RCC 7860 (cell line): Measurements from ENCODE around the gene DLL3.

Source experiments
- DNase-seq: peaks from one replicate; pipeline ENCODE4 v3.0.0-alpha.2; 2015; ENCODE audit warnings: low spot score
- FAIRE-seq: peaks from 2 replicates; lab custom pipeline; 2012; peaks lifted over from hg19 to GRCh38; lab: Jason Lieb, UNC

Gene DLL3

DNA sequence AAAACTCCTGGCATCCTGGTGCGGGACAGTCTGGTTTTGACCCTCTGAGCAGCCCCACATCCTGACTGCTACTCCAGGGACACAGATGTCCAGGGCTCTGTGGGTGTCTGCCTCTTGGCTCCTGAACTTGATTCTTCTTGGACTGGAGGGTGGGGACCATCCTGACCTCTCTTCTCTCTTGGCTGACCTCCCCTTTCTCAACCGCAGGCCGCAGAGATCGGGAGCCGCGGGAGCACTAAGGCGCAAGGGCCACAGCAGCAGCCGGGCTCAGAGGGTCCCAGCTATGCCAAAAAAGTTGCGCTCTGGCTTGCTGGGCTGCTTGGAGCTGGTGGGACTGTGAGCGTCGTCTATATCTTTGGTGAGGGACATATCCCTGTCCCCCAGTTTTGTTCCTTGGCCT, 17.1 kb upstream of the DLL3 start:
- DNase-seq (no peak), FAIRE-seq (no peak)

DNA sequence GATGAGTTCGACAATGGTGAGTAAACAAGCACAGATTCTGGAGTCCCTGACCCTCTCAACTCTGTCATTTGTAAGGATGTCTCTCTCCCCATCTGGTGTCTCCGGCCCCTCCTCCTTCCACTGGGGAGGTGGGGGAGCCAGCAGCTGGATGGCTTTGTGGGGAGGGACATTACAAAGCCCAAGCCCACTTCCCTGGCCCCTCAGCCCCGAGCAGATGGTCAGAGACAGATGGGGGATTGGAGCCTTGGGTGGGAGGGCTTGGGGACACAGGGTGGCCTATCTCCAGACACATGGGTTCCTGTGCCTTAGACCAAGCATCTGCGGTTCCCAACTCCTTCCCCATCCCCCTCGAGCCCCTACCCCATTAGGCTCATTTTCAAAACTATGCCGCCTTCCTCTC, 15.6 kb upstream of the DLL3 start:
- DNase-seq, result no peak
- FAIRE-seq, result no peak

DNA sequence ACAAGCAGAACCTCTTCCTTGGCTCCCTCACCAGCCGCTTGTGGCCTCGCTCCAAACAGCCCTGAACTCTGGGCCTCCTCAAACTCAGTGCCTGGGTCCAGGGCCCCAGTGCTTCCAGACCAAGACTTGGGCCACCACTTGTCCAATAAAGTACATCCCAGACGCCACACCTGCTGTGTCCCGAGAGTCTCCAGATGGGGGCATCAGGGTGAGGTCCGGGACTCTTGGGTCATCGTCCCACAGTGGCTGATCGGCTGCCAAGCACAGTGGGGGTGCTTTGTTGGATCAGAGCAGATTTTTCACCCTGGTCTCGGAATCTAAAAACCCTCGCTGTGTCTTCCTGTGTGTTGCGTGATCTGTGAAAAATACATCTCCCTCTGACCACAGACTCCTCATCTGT, 9.0 kb upstream of the DLL3 start:
- FAIRE-seq, result no peak

DNA sequence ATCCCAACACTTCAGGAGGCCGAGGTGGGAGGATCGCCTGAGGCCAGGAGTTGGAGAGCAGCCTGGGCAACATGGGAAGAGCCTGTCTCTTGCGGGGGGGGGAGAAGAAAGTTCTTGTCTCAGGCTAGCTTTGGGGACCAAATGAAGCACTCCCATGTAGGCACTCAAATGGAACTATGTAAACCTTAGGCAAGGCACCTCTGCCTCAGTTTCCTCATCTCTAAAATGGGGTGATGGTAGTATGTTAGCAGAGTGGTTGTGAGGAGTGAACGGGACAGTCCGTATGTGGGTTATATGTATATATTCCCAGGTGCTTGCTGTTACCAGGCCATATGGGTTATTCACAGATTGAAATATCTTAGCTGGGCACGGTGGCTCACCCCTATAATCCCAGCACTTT, 6.5 kb upstream of the DLL3 start:
- FAIRE-seq, result no peak
- DNase-seq, result no peak

More for the DNA sequence above, 9.0 kb upstream of the DLL3 start:
- no peak for DNase-seq

DNA sequence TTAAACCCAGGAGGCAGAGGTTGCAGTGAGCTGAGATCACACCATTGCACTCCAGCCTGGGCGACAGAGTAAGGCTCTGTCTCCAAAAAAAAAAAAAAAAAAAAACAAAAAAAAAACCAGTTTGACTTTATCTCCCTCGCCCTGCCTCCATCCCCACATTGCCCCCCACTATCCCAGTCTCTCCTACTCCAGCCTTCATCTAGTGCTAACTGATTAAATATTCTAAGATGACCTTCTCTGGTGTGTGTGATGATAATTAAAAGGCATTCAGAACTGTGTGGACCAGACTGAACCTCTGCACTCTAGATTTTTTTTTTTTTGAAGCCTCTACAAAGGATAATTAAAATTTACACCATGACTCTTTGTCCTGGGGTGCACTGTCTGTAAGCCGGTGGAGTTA, 6.0 kb upstream of the DLL3 start:
- DNase-seq (no peak), FAIRE-seq (no peak)

DNA sequence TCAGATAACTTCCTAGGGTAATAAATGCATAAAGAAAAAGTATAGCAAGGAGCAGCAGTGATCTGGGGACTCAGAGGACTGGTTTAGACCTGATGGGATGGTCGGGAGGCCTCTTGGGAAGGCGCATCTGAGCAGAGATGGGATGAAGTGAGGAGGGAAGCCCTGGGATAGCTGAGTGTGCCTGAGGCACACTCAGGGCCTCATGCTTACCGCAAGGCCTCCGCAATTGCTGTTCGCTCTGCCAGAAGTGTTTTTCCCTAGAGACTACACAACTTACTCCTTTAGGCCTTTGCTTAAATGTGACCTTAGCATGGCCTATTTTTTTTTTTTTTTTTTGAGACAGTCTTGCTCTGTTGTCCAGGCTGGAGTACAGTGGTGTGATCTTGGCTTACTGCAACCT, 4.1 kb upstream of the DLL3 start:
- FAIRE-seq (no peak), DNase-seq (no peak)

DNA sequence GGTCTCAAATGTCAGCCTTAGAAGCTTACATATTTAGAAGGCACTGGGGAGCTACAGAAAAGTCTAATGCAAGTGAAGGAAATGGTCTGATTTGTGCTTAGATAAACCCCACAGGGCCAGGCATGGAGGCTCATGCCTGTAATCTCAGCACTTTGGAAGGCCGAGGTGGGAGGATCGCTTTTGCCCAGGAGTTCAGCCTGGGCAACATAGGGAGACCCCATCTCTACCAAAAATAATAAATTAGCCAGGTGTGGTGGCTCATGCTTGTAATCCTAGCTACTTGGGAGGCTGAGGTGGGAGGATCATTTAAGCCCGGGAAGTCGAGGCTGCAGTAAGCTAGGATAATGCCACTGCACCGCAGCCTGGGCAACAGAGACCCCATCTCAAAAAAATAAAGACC, 2.7 kb upstream of the DLL3 start:
- no peak for FAIRE-seq
- no peak for DNase-seq

DNA sequence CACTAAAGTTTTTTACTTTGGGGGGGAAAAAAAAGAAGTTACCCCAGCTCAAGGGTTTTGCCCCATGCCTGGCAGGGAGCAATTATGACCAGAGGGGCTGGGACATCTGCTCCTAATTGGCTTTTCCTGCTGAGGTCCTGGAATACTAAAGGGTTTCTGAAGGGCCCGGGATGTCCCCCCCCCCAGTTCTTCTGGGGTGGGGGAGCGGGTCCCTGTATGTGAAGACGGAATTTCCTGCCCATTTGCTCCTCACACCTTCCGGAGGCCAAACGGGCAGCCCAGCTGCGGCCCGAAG, 1.1 kb upstream of the DLL3 start:
- no peak for DNase-seq
- no peak for FAIRE-seq

DNA sequence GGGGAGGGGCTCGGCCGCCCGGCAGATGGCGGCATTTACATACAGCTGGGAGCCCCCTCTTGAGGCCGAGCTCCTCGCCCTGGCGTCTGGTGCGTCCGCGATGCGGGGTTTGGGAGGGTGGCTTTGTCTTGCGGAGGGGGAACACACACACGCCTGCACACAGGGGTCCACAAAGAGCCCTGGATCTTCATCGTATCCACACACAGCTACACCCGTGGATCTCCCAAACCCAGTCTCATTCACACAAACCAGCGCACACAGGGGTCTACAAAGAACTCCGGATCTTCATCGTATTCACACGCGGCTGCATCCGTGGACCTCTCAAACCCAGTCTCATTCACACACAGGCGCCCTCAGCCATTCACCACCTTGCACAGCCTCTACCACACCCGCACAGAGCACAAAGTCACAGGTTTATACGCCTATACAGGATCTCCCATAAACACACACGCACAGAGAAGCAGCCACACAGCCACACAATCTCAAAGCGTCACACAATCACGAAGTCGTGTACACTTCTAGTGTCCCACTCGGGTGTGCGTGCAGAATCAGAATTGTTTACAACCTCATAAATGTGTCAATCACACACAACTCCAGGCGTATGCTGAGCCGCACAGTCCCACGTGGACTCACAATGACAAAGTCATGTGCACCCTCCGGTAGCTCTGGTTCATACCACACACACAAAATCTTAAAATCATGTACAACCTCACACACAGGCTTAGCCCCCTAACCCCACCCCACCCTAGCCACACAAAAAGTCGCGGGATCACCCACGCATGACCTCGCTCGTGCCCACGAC, 550 bp upstream of the DLL3 start:
- no peak for FAIRE-seq
- no peak for DNase-seq

DNA sequence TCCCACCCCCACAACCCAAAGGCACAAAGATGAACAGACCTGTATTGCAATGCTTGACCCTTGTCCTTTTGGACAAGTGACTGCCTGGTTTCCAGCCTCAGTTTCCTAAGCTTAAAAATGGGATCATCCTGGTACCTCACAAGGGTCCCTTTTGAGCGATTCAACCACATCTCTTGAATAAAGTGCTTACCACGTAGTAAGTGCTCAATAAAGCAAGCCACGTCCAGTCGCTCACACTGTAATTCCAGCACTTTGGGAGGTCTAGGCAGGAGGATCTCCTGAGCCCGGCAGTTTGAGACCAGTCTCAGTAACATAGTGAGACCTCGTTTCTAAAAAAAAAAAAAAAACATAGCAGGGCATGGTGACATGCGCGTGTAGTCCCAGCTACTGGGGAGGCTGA, 1.2 kb downstream of the DLL3 start:
- no peak for FAIRE-seq
- no peak for DNase-seq

DNA sequence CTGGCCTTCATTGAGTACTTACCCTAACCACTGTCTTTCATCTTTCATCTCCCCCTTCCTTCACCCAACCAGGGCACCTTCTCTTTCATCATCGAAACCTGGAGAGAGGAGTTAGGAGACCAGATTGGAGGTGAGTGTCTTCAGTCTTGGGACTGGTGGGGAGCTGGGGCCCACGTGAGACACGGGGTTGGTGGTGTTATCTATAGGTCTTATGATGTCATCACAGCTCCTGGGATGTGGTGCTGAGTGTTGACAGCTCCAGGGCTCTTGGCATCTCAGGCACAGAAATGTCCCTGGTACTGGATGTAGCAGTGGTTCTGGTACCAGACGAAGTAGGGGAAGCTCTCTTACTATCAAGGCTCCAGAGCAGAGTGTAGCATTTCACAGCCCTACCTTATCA, 1.8 kb downstream of the DLL3 start:
- no peak for DNase-seq
- no peak for FAIRE-seq

DNA sequence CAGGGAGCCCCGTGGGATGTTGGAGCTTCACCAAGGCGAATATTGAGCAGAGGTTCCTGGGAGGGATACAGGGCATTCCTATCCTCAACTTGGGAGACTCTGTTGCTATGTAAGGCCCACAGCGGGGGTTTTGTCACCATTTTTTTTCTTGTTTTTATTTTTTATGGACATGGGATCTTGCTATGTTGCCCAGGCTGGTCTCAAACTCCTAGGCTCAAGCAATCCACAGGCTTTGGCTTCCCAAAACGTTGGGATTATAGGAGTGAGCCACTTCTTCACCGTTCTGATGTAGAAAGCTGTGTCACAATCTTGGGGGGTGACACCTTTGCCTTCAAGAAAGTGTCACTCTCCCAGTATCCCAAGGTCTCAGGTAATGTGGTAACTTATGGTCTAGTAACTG, 2.6 kb downstream of the DLL3 start:
- FAIRE-seq, result no peak
- no peak for DNase-seq

DNA sequence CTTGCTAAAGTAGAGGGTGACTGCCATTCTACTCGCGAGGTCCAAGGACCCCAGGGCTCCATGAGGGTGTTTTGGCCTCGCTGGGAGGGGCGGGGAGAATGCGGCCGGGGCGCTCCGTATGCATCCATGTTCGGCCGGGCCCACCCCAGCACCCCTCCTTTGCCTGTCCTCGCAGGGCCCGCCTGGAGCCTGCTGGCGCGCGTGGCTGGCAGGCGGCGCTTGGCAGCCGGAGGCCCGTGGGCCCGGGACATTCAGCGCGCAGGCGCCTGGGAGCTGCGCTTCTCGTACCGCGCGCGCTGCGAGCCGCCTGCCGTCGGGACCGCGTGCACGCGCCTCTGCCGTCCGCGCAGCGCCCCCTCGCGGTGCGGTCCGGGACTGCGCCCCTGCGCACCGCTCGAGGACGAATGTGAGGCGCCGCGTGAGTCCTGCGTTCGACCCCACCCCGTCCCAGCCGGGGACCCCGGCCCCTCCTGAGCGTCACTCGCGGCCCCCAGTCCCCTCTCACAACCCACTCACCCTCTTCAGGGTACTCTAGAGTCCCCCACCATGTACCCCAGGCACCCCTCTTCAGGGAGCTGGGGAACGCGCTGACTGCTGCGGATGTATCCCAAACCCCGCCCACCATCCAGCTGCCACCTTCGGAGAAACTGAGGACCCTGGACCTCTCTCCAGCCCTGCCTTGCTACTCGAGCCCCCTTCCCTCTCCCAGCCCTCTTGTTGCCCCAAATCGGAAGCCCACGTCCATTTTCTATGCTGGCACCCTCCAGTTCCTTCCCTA, 4.1 kb downstream of the DLL3 start:
- DNase-seq (no peak), FAIRE-seq (no peak)

DNA sequence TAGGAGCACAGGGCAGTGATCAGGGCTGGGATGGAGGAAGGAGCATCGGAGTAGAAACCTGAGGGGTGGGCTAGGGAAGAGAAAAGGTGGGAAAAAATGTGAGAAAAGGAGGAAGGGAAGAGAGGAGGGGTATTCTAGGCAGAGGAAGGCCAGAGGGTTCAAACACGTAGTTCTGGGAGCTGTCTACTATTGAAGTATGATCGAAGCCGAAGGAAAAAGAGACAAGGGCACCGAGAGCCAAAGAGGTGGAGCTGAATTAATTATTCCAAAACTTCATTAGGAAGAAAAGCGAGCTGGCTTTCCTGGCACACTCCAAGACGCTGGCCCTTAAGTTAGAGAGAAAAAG, 7.8 kb downstream of the DLL3 start:
- FAIRE-seq (no peak), DNase-seq (no peak)

DNA sequence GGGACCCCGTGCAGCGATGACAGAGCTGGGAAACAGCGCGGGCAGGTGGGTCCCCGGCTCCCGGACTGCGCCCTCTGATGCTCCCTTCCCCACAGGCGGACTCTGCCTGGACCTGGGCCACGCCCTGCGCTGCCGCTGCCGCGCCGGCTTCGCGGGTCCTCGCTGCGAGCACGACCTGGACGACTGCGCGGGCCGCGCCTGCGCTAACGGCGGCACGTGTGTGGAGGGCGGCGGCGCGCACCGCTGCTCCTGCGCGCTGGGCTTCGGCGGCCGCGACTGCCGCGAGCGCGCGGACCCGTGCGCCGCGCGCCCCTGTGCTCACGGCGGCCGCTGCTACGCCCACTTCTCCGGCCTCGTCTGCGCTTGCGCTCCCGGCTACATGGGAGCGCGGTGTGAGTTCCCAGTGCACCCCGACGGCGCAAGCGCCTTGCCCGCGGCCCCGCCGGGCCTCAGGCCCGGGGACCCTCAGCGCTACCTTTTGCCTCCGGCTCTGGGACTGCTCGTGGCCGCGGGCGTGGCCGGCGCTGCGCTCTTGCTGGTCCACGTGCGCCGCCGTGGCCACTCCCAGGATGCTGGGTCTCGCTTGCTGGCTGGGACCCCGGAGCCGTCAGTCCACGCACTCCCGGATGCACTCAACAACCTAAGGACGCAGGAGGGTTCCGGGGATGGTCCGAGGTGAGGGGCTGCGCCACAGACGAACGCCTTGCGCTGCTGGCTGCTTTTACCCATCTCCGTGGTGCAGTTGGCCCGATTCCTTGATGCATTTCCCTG, 8.4 kb downstream of the DLL3 start:
- DNase-seq, result no peak
- FAIRE-seq, result no peak

DNA sequence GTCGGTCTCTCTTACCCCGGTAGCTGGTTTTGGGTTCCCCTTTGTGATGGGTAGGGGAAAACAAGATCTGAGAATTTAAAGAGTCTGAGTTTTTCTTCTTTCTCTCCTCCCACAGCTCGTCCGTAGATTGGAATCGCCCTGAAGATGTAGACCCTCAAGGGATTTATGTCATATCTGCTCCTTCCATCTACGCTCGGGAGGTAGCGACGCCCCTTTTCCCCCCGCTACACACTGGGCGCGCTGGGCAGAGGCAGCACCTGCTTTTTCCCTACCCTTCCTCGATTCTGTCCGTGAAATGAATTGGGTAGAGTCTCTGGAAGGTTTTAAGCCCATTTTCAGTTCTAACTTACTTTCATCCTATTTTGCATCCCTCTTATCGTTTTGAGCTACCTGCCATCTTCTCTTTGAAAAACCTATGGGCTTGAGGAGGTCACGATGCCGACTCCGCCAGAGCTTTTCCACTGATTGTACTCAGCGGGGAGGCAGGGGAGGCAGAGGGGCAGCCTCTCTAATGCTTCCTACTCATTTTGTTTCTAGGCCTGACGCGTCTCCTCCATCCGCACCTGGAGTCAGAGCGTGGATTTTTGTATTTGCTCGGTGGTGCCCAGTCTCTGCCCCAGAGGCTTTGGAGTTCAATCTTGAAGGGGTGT, 9.1 kb downstream of the DLL3 start:
- no peak for FAIRE-seq
- no peak for DNase-seq

DNA sequence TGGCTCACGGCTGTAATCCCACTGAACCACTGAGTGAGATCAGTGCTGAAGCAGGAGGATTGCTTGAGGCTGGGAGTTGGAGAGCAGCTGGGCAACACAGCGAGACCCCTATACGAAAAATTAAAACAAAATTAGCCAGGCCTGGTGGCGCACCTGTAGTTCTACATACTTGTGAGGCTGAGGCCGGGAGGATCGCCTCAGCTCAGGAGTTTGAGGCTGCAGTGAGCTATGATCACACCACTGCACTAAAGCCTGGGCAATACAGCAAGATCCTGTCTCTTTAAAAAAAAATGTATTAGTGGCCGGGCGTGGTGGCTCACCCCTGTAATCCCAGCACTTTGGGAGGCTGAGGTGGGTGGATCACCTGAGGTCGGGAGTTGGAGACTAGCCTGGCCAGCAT, 9.9 kb downstream of the DLL3 start:
- FAIRE-seq, result no peak
- DNase-seq, result no peak

DNA sequence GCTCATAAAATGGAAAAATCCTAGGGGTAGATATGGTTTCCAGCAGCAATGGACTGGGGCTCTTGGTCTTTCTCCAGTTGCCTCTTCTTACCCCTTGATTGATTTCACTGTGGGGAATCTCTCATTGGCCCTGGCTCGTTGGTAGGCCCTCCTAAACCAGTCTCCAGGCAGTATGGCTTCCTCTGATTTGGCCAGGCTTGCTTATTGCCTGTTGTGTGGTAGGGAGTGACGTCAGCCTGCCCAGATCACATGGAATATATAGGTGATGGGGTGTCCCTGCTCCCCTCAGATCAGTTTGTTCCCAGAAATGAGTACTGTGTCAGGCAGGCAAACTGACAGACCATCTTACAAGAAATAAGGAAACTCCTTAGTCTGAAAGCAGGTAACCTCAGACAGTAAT, 10.5 kb downstream of the DLL3 start:
- no peak for DNase-seq
- FAIRE-seq, result no peak

DNA sequence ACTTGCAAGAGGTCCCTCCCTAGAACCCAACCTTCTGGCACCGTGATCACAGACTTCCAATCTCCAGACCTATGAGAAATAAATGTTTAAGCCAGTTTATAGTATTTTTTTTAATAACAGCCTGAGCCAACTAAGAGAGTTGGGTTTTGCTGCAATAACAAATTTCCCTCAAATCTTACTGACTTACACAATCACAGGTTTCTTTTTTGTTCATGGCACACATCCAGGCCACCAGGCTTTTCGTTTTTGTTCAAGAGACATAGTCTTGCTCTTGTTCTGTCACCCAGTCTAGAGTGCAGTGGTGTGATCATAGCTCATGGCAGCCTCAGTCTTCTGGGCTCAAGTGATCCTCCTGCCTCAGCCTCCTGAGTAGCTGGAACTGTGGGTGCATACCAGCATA, 14.2 kb downstream of the DLL3 start:
- FAIRE-seq (no peak), DNase-seq (no peak)

DNA sequence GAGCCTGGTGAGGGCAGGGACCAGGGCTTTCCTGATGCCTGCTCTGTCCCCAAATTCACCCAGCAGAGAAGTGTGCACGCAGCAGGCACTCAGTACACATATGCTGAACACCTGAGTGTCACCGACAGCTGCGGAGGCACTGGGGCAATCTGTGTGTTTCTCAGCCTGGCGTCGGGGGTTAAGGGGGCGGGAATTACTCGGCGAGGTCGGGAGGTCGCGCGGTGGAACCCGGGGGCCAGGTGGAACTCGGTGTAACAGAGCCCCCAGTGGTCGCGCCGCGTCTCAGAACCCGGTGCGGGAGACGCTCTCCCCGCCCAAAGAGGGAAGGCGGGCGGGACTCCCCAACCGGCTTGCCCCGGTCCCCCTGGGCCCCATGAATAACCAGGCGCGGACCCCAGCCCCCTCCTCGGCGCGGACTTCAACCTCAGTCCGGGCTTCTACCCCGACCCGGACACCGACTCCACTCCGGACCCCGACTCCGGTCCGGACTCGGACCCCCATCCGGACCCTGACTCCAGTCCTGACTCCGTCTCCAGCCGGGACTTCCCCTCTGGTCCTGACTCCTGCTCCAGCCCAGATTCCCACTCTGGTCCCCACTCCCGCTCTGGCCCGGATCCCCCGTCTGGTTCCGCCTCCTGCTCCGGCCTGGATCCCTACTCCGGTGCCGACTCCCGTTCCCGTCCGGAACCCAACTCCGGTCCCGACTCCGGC, 16.2 kb downstream of the DLL3 start, which contains the start of gene SELENOV:
SELENOV (plus strand) TSS at position 300 of the 711 bp plus-strand sequence; CDS start at position 374, 74 bp downstream.
- DNase-seq (no peak), FAIRE-seq (no peak)
